ENCODE measurements around the gene NDUFS8.

Gene NDUFS8

GRCh38 chr11:68012044-68012842, 18.2 kb upstream of the NDUFS8 start:
- no peak for DNase-seq (ENCODE audit: low read depth)
- TF ChIP-seq, protein P1, sequence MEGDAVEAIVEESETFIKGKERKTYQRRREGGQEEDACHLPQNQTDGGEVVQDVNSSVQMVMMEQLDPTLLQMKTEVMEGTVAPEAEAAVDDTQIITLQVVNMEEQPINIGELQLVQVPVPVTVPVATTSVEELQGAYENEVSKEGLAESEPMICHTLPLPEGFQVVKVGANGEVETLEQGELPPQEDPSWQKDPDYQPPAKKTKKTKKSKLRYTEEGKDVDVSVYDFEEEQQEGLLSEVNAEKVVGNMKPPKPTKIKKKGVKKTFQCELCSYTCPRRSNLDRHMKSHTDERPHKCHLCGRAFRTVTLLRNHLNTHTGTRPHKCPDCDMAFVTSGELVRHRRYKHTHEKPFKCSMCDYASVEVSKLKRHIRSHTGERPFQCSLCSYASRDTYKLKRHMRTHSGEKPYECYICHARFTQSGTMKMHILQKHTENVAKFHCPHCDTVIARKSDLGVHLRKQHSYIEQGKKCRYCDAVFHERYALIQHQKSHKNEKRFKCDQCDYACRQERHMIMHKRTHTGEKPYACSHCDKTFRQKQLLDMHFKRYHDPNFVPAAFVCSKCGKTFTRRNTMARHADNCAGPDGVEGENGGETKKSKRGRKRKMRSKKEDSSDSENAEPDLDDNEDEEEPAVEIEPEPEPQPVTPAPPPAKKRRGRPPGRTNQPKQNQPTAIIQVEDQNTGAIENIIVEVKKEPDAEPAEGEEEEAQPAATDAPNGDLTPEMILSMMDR (conservative IDR thresholded peaks at IDR 0.05; ENCODE audit: control insufficient read depth, insufficient read depth, low read depth, low read length), result no peak
- H3K4me3 ChIP-seq (ENCODE audit: control insufficient read depth, low read depth, low read length), result no peak overlapping the region

DNA sequence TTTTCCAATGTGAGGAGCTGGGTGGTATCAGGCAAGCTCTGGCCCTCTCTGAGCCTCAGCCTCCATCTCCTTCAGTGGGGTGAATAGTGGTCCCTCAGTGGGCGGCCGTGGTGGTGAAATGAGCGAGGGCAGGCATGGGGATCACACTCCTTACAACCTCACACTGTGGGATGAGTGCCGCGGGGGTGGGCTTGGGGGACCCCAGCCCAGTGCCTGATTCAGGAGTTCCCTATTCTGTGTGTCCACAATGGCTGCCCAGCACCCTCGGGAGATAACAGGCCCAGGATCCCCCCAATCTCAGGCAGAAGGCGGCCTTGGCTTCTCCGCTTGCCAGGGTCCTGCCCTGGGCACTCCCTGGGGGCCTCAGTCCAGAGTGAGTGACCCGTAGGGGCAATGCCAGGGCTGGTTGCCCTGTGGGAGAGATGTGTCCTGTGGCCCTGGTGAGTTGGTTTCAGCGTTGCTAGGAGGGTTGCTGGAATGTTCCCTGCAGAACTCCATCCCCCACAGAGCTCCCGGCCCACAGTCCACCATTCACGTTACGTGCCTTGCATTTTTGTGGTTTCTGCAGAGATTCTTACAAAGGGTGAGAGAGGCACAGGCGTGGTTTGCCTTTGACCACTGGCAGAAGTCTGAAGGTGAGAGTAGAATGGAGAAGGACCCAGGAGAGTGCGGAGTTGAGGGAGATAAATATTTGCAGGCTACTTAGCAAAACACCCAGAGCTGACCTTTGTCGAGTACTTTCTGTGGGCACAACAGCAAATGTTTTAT, 17.5 kb upstream of the NDUFS8 start:
- TF ChIP-seq, protein P1 (conservative IDR thresholded peaks at IDR 0.05; ENCODE audit: control insufficient read depth, insufficient read depth, low read depth, low read length), result no peak
- H3K4me3 ChIP-seq (ENCODE audit: control insufficient read depth, low read depth, low read length), result no peak overlapping the region
- DNase-seq (ENCODE audit: low read depth), result peak; percentile 85

DNA sequence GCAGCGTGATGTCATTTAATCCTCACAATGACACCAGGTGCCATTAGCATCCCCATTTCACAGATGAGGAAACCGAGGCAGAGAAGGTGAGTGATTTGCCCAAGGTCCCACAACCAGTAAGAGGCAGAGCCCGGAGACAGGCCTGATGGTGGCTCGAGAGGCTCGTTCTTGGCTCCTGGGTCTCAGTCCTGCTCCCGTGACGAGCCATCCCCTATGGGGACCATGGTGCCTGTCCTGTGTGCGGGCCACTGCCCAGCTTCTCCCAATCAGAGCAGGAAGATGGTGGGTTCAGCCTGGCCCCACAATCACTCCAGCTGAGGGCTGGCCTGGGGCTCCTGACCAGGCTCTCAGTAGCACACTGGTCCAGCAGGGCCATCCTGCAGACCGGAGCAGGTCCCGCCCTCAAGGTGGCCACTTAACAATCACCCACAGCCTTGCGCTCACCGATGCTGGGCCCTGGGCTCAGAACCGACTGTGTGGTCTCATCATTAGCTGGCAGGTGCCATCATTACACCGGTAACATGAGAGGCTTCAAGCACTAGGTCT, 16.8 kb upstream of the NDUFS8 start:
- no peak overlapping the region for H3K4me3 ChIP-seq (ENCODE audit: control insufficient read depth, low read depth, low read length)
- TF ChIP-seq, protein P1 (conservative IDR thresholded peaks at IDR 0.05; ENCODE audit: control insufficient read depth, insufficient read depth, low read depth, low read length), result no peak
- DNase-seq (ENCODE audit: low read depth), result no peak

DNA sequence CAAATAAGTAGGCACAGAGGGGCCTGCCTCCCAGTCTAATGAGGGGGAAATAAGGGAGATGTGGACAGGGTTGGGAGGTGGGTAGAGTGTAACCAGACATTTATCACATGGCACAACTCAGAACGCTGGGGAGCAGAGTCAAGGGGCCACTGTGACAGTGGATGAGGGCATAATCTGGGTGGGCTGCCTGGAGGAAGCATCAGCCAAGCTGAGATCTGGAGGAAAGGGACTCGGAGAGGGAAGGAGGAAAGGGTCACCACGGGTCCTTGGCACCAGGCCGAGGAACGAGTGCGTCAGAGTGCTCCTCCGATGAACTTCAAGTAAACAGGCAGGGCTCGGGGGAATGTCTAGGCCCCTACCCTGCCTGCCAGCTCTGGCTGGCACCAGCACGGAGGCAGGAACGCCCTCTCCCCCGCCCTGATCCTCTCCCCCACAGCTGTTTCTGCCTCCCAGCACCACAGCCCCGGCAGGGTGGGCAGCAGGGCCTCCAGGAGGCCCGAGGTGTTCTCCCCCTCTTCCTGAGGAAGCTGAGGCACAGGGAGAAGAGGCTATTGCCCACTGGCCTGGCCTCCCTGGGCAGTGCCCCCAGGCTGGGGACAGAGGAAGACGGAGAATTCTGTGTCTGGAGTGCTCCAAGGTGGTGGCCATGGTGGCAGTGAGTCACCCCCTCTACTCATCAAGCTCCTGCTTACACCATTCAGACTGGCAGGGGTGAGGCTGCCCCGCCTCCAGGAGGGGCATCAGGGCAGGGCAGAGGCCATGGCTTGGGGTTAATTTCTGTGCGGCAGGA, 16.1 kb upstream of the NDUFS8 start:
- no peak overlapping the region for H3K4me3 ChIP-seq (ENCODE audit: control insufficient read depth, low read depth, low read length)
- DNase-seq (ENCODE audit: low read depth), result peak; percentile 88
- TF ChIP-seq, protein P1 (conservative IDR thresholded peaks at IDR 0.05; ENCODE audit: control insufficient read depth, insufficient read depth, low read depth, low read length), result no peak

- DNase-seq (ENCODE audit: low read depth), result no peak
- H3K4me3 ChIP-seq (ENCODE audit: control insufficient read depth, low read depth, low read length), result no peak overlapping the region
- TF ChIP-seq, protein P1 (conservative IDR thresholded peaks at IDR 0.05; ENCODE audit: control insufficient read depth, insufficient read depth, low read depth, low read length), result no peak
Measured at GRCh38 chr11:68014947-68015447, 15.5 kb upstream of the NDUFS8 start.

DNA sequence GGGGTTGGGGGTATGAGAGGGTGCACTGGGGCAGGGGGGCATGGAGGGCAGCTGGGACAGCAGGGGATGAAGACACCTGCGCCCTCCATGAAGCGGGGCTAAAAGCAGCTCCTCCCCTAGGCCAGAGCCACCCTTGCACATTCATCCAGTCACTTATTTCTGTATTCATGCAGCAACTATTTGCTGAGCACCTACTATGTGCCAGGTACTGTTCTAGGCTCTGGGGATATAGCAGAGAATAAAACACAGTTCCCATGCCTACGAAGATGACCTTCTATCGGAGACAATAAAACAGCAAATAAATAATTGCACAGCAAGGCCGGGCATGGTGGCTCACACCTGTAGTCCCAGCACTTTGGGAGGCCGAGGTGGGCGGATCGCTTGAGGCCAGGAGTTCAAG, 15.0 kb upstream of the NDUFS8 start:
- TF ChIP-seq, protein P1 (conservative IDR thresholded peaks at IDR 0.05; ENCODE audit: control insufficient read depth, insufficient read depth, low read depth, low read length), result no peak

More for the DNA sequence above, 15.0 kb upstream of the NDUFS8 start:
- DNase-seq (ENCODE audit: low read depth), result no peak
- H3K4me3 ChIP-seq (ENCODE audit: control insufficient read depth, low read depth, low read length), result no peak overlapping the region
